ENCODE results near the gene CATSPERD.

Gene CATSPERD

GRCh38 chr19:5782945-5783919, 62.8 kb downstream of the CATSPERD start:
- peaks cover 20% of the 10 kb centered on the region for H3K36me3 Mint-ChIP-seq (ENCODE audit: insufficient read depth)
- no peak overlapping the region for H3K27ac Mint-ChIP-seq (ENCODE audit: low read depth)
- H3K9me3 Mint-ChIP-seq = no peaks in the 10 kb centered on the region
- no peak for DNase-seq (ENCODE audit: low spot score in 2 of 2)
- no peak overlapping the region for H3K4me3 Mint-ChIP-seq
- H3K4me1 Mint-ChIP-seq = peaks cover under 1% of the 10 kb centered on the region
- H3K27me3 Mint-ChIP-seq = no peaks in the 10 kb centered on the region
- ATAC-seq (replicated peaks; ENCODE audit: extremely low read depth, poor library complexity, severe bottlenecking) = no peak

GRCh38 chr19:5784581-5785147, 64.2 kb downstream of the CATSPERD start, which contains the start of gene PRR22:
Gene PRR22, minus strand, starts transcription at chr19:5784746. Its CDS starts 86 bp downstream, at chr19:5784660.
- Mint-ChIP-seq H3K4me1 (peaks cover 6% of the 10 kb centered on the region), H3K36me3 (ENCODE audit: insufficient read depth) (peaks cover 30% of the 10 kb centered on the region), H3K9me3 (no peaks in the 10 kb centered on the region), H3K27ac (ENCODE audit: low read depth) (no peak within 1 kb of the TSS), H3K27me3 (no peaks in the 10 kb centered on the region), H3K4me3 (no peak within 1 kb of the TSS)
- no peak for ATAC-seq (replicated peaks; ENCODE audit: extremely low read depth, poor library complexity, severe bottlenecking)
- DNase-seq (ENCODE audit: low spot score in 2 of 2) = no peak

GRCh38 chr19:5785423-5785822, 65.0 kb downstream of the CATSPERD start:
- H3K4me3 Mint-ChIP-seq = no peak overlapping the region
- H3K27ac Mint-ChIP-seq (ENCODE audit: low read depth) = no peak overlapping the region
- H3K27me3 Mint-ChIP-seq = no peaks in the 10 kb centered on the region
- H3K36me3 Mint-ChIP-seq (ENCODE audit: insufficient read depth) = peaks cover 36% of the 10 kb centered on the region
- DNase-seq (ENCODE audit: low spot score in 2 of 2) (no peak), ATAC-seq (replicated peaks; ENCODE audit: extremely low read depth, poor library complexity, severe bottlenecking) (no peak)
- H3K9me3 Mint-ChIP-seq = no peaks in the 10 kb centered on the region
- peaks cover 10% of the 10 kb centered on the region for H3K4me1 Mint-ChIP-seq

- H3K36me3 Mint-ChIP-seq (ENCODE audit: insufficient read depth) = peaks cover 44% of the 10 kb centered on the region
- H3K27ac Mint-ChIP-seq (ENCODE audit: low read depth) = peak overlapping the region; percentile 72
- peaks cover 18% of the 10 kb centered on the region for H3K4me1 Mint-ChIP-seq
- ATAC-seq (replicated peaks; ENCODE audit: extremely low read depth, poor library complexity, severe bottlenecking) = no peak
- no peaks in the 10 kb centered on the region for H3K9me3 Mint-ChIP-seq
- no peak for DNase-seq (ENCODE audit: low spot score in 2 of 2)
- H3K27me3 Mint-ChIP-seq = no peaks in the 10 kb centered on the region
- peak overlapping the region; percentile 36 for H3K4me3 Mint-ChIP-seq
These were observed 66.4 kb downstream of the CATSPERD start for GRCh38 chr19:5786593-5787408.

GRCh38 chr19:5787409-5788182, 67.2 kb downstream of the CATSPERD start:
- H3K27ac Mint-ChIP-seq (ENCODE audit: low read depth) = no peak overlapping the region
- peaks cover 18% of the 10 kb centered on the region for H3K4me1 Mint-ChIP-seq
- H3K36me3 Mint-ChIP-seq (ENCODE audit: insufficient read depth) = peaks cover 43% of the 10 kb centered on the region

GRCh38 chr19:5788422-5788821, 68.0 kb downstream of the CATSPERD start:
- H3K27me3 Mint-ChIP-seq = no peaks in the 10 kb centered on the region
- H3K4me3 Mint-ChIP-seq = no peak overlapping the region
- ATAC-seq (replicated peaks; ENCODE audit: extremely low read depth, poor library complexity, severe bottlenecking) = no peak
- H3K36me3 Mint-ChIP-seq (ENCODE audit: insufficient read depth) = peaks cover 43% of the 10 kb centered on the region
- DNase-seq (ENCODE audit: low spot score in 2 of 2) = no peak
- peaks cover 18% of the 10 kb centered on the region for H3K4me1 Mint-ChIP-seq
- H3K9me3 Mint-ChIP-seq = no peaks in the 10 kb centered on the region
- no peak overlapping the region for H3K27ac Mint-ChIP-seq (ENCODE audit: low read depth)

More at GRCh38 chr19:5787409-5788182, 67.2 kb downstream of the CATSPERD start:
- DNase-seq (ENCODE audit: low spot score in 2 of 2) (no peak), ATAC-seq (replicated peaks; ENCODE audit: extremely low read depth, poor library complexity, severe bottlenecking) (no peak)
- no peaks in the 10 kb centered on the region for H3K27me3 Mint-ChIP-seq
- H3K9me3 Mint-ChIP-seq = no peaks in the 10 kb centered on the region
- no peak overlapping the region for H3K4me3 Mint-ChIP-seq

GRCh38 chr19:5789351-5789761, 68.9 kb downstream of the CATSPERD start:
- Mint-ChIP-seq H3K4me3 (no peak overlapping the region), H3K9me3 (no peaks in the 10 kb centered on the region), H3K36me3 (ENCODE audit: insufficient read depth) (peaks cover 42% of the 10 kb centered on the region), H3K4me1 (peaks cover 18% of the 10 kb centered on the region), H3K27me3 (no peaks in the 10 kb centered on the region), H3K27ac (ENCODE audit: low read depth) (no peak overlapping the region)
- DNase-seq (ENCODE audit: low spot score in 2 of 2) = no peak
- no peak for ATAC-seq (replicated peaks; ENCODE audit: extremely low read depth, poor library complexity, severe bottlenecking)

GRCh38 chr19:5789886-5790558, 69.6 kb downstream of the CATSPERD start:
- H3K27ac Mint-ChIP-seq (ENCODE audit: low read depth) = peak overlapping the region; percentile 99
- peaks cover 40% of the 10 kb centered on the region for H3K36me3 Mint-ChIP-seq (ENCODE audit: insufficient read depth)
- peaks cover 18% of the 10 kb centered on the region for H3K4me1 Mint-ChIP-seq
- peak overlapping the region; percentile 94 for H3K4me3 Mint-ChIP-seq
- no peaks in the 10 kb centered on the region for H3K27me3 Mint-ChIP-seq
- no peak for ATAC-seq (replicated peaks; ENCODE audit: extremely low read depth, poor library complexity, severe bottlenecking)
- no peak for DNase-seq (ENCODE audit: low spot score in 2 of 2)
- H3K9me3 Mint-ChIP-seq = no peaks in the 10 kb centered on the region

- H3K27me3 Mint-ChIP-seq = no peaks in the 10 kb centered on the region
- H3K27ac Mint-ChIP-seq (ENCODE audit: low read depth) = peak within 1 kb of the TSS; percentile 99
- H3K4me1 Mint-ChIP-seq = peaks cover 18% of the 10 kb centered on the region
- peak; percentile 89 to 93 for DNase-seq (ENCODE audit: low spot score in 2 of 2)
- peak; percentile 97 for ATAC-seq (replicated peaks; ENCODE audit: extremely low read depth, poor library complexity, severe bottlenecking)
- H3K9me3 Mint-ChIP-seq = no peaks in the 10 kb centered on the region
- H3K4me3 Mint-ChIP-seq = peak within 1 kb of the TSS; percentile 94
- peaks cover 37% of the 10 kb centered on the region for H3K36me3 Mint-ChIP-seq (ENCODE audit: insufficient read depth)
These were observed 70.4 kb downstream of the CATSPERD start, which contains the start of gene DUS3L for GRCh38 chr19:5790559-5791520. Gene DUS3L, minus strand, starts transcription at chr19:5791163. Its CDS starts 22 bp downstream, at chr19:5791141.

GRCh38 chr19:5792224-5792623, 71.8 kb downstream of the CATSPERD start:
- ATAC-seq (replicated peaks; ENCODE audit: extremely low read depth, poor library complexity, severe bottlenecking) = no peak
- Mint-ChIP-seq H3K27me3 (no peaks in the 10 kb centered on the region), H3K4me3 (no peak overlapping the region), H3K36me3 (ENCODE audit: insufficient read depth) (peaks cover 29% of the 10 kb centered on the region), H3K27ac (ENCODE audit: low read depth) (no peak overlapping the region), H3K4me1 (peaks cover 18% of the 10 kb centered on the region), H3K9me3 (no peaks in the 10 kb centered on the region)
- DNase-seq (ENCODE audit: low spot score in 2 of 2) = no peak

Data from central memory CD8-positive, alpha-beta T cell (primary cell).